HEK293 (cell line): ENCODE measurements around the gene NXPH2.

ENCODE experiments used
- CTCF ChIA-PET: fragments of 350-600 bp; formaldehyde crosslinking; extraction: SDS; loops from one replicate; lab custom pipeline; 2021; ENCODE audit warnings: antibody characterized with exemption; lab: Yijun Ruan, JAX
- POLR2A ChIA-PET: fragments of 300-600 bp; formaldehyde crosslinking; extraction: SDS; loops from one replicate; lab custom pipeline; 2020; ENCODE audit warnings: antibody characterized with exemption, inconsistent platforms; lab: Yijun Ruan, JAX
- H3K27ac ChIP-seq: fragments of 200-500 bp; sonication (Bioruptor generic); 2 replicates; pipeline ENCODE4 v1.5.1; 2014; ENCODE audit warnings: low read depth, low read length, control low read depth, inconsistent platforms; ENCODE audit errors: extremely low read depth
- H3K36me3 ChIP-seq, 2 experiments: fragments of 200-500 bp in 1 of 2; sonication (Bioruptor generic) in 1 of 2; 1 replicate in 1 of 2; 2 replicates in 1 of 2; pipeline ENCODE4 v1.5.1; 2014 to 2017; ENCODE audit warnings: inconsistent platforms in 2 of 2, low read length in 2 of 2; ENCODE audit not compliant: control insufficient read depth in 2 of 2, insufficient read depth in 1 of 2
- H3K4me1 ChIP-seq: fragments of 200-500 bp; sonication (Bioruptor generic); 2 replicates; pipeline ENCODE4 v1.5.1; 2014; ENCODE audit warnings: mild to moderate bottlenecking, low read length, inconsistent platforms; ENCODE audit not compliant: control insufficient read depth, insufficient read depth
- H3K4me3 ChIP-seq: 2 replicates; pipeline ENCODE4 v1.5.1; 2011; ENCODE audit warnings: low read depth, mild to moderate bottlenecking, control low read depth, low read length, moderate library complexity
- H3K9me3 ChIP-seq: fragments of 200-500 bp; sonication (Bioruptor generic); 2 replicates; pipeline ENCODE4 v1.5.1; 2014; ENCODE audit warnings: low read depth, low read length, inconsistent platforms; ENCODE audit not compliant: control insufficient read depth, insufficient read depth
- BCL11A ChIP-seq: fragments of 450-650 bp; formaldehyde crosslinking; IDR thresholded peaks from 2 replicates; pipeline ENCODE4 v1.5.1; 2016; ENCODE audit warnings: low read depth, missing biosample characterization, missing genetic modification characterization
- BCL6B ChIP-seq: fragments of 450-650 bp; formaldehyde crosslinking; IDR thresholded peaks from 2 replicates; pipeline ENCODE4 v1.5.1; 2017; ENCODE audit warnings: missing biosample characterization, missing genetic modification characterization
- OSR2 ChIP-seq: fragments of 450-650 bp; formaldehyde crosslinking; IDR thresholded peaks from 2 replicates; pipeline ENCODE4 v1.5.1; 2016; ENCODE audit warnings: missing biosample characterization, missing genetic modification characterization
- PATZ1 ChIP-seq: fragments of 450-650 bp; formaldehyde crosslinking; IDR thresholded peaks from 2 replicates; pipeline ENCODE4 v1.5.1; 2016; ENCODE audit warnings: missing biosample characterization, missing genetic modification characterization
- ZBTB49 ChIP-seq: fragments of 450-650 bp; formaldehyde crosslinking; IDR thresholded peaks from 2 replicates; pipeline ENCODE4 v1.5.1; 2016; ENCODE audit warnings: missing biosample characterization, missing genetic modification characterization, low read depth
- ZNF138 ChIP-seq: fragments of 450-650 bp; formaldehyde crosslinking; IDR thresholded peaks from 2 replicates; pipeline ENCODE4 v1.5.1; 2016; ENCODE audit warnings: missing biosample characterization, missing genetic modification characterization, borderline replicate concordance
- ZNF174 ChIP-seq: fragments of 450-650 bp; formaldehyde crosslinking; IDR thresholded peaks from 2 replicates; pipeline ENCODE4 v1.5.0; 2017; ENCODE audit warnings: missing biosample characterization, mild to moderate bottlenecking, missing genetic modification characterization
- ZNF214 ChIP-seq: fragments of 450-650 bp; formaldehyde crosslinking; IDR thresholded peaks from 2 replicates; pipeline ENCODE4 v1.5.1; 2017; ENCODE audit warnings: missing biosample characterization, mild to moderate bottlenecking, missing genetic modification characterization, borderline replicate concordance
- ZNF362 ChIP-seq: fragments of 450-650 bp; formaldehyde crosslinking; IDR thresholded peaks from 2 replicates; pipeline ENCODE4 v1.5.1; 2016; ENCODE audit warnings: missing biosample characterization, missing genetic modification characterization
- ZNF626 ChIP-seq: fragments of 450-650 bp; sonication (Bioruptor Pico); formaldehyde crosslinking; IDR thresholded peaks from 2 replicates; pipeline ENCODE4 v1.5.1; 2018; ENCODE audit warnings: missing biosample characterization, missing genetic modification characterization, inconsistent platforms
- ZNF629 ChIP-seq: fragments of 450-650 bp; formaldehyde crosslinking; IDR thresholded peaks from 2 replicates; pipeline ENCODE4 v1.5.1; 2017; ENCODE audit warnings: missing biosample characterization, missing genetic modification characterization
- ZNF660 ChIP-seq: fragments of 450-650 bp; IDR thresholded peaks from 2 replicates; pipeline ENCODE4 v1.5.1; 2018; ENCODE audit warnings: missing biosample characterization, mild to moderate bottlenecking, missing genetic modification characterization
- ZNF707 ChIP-seq: fragments of 450-650 bp; formaldehyde crosslinking; IDR thresholded peaks from 2 replicates; pipeline ENCODE4 v1.5.1; 2016; ENCODE audit warnings: missing biosample characterization, missing genetic modification characterization
- ZNF768 ChIP-seq: fragments of 450-650 bp; formaldehyde crosslinking; IDR thresholded peaks from 2 replicates; pipeline ENCODE4 v1.5.1; 2018; ENCODE audit warnings: missing biosample characterization, mild to moderate bottlenecking, missing genetic modification characterization
- ZNF785 ChIP-seq: fragments of 450-650 bp; formaldehyde crosslinking; IDR thresholded peaks from 2 replicates; pipeline ENCODE4 v1.5.1; 2016; ENCODE audit warnings: missing biosample characterization, missing genetic modification characterization
- ZSCAN30 ChIP-seq: fragments of 450-650 bp; IDR thresholded peaks from 2 replicates; pipeline ENCODE4 v1.5.1; 2018; ENCODE audit warnings: missing biosample characterization, mild to moderate bottlenecking, missing genetic modification characterization, moderate library complexity
- TF ChIP-seq, protein P1 (sequence below): fragments of 450-650 bp; formaldehyde crosslinking; IDR thresholded peaks from 2 replicates; pipeline ENCODE4 v1.5.1; 2017; ENCODE audit warnings: missing biosample characterization, missing genetic modification characterization
- TF ChIP-seq, protein P2 (sequence below): fragments of 450-650 bp; formaldehyde crosslinking; IDR thresholded peaks from 2 replicates; pipeline ENCODE4 v1.5.1; 2016; ENCODE audit warnings: missing biosample characterization, missing genetic modification characterization

Gene NXPH2

GRCh38 chr2:138771534-138771933, 8.7 kb downstream of the NXPH2 start:
- TF ChIP-seq ZNF138 (tag by site-specific recombination) (no peak), ZNF707 (tag by site-specific recombination) (no peak), ZNF629 (tag by site-specific recombination) (no peak), OSR2 (tag by site-specific recombination) (no peak), ZNF626 (tag by site-specific recombination) (no peak), PATZ1 (tag by site-specific recombination) (no peak), BCL6B (tag by site-specific recombination) (no peak)
- Histone ChIP-seq H3K4me3 (no peak overlapping the region), H3K4me1 (no peaks in the 10 kb centered on the region), H3K27ac (no peak overlapping the region), H3K9me3 (no peaks in the 10 kb centered on the region), H3K36me3 (no peaks in the 10 kb centered on the region)
- ChIA-PET POLR2A (no interaction called here), CTCF (no interaction called here)

DNA sequence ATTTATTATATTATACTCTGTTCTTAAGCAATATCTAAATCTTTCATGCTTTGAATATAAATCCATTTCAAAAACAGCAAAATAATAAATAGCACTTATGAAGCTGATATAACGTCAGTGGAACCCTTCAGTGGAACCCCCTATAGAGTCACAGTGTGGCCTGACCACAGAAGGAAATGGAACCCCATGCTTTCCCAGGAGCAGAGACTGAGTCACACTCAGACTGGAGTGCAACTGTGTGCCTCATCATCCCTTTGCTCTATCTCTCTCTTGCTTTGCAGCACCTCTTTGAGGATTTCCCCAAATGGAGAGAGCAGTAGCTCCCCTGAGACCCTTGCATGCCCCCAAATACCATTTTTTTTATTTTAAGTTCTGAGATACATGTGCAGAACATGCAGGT, 13.1 kb downstream of the NXPH2 start:
- H3K36me3 ChIP-seq, result no peaks in the 10 kb centered on the region
- no peak overlapping the region for H3K27ac ChIP-seq
- no peaks in the 10 kb centered on the region for H3K4me1 ChIP-seq
- no peak overlapping the region for H3K4me3 ChIP-seq
- ChIA-PET CTCF (interaction anchor here (0.5 to 0.6 kb wide), 2 partner anchors 127 to 805 kb away, joined by 3 read pairs; no protein-coding TSS in a partner anchor), POLR2A (no interaction called here)
- TF ChIP-seq ZNF214 (tag by site-specific recombination) (no peak), ZNF768 (tag by site-specific recombination) (no peak), ZBTB49 (no peak), ZNF785 (tag by site-specific recombination) (no peak), BCL11A (tag by site-specific recombination) (no peak), ZNF660 (tag by site-specific recombination) (no peak), ZNF362 (tag by site-specific recombination) (no peak), ZNF174 (tag by site-specific recombination) (no peak), ZSCAN30 (tag by site-specific recombination) (no peak)
- TF ChIP-seq, protein P1, sequence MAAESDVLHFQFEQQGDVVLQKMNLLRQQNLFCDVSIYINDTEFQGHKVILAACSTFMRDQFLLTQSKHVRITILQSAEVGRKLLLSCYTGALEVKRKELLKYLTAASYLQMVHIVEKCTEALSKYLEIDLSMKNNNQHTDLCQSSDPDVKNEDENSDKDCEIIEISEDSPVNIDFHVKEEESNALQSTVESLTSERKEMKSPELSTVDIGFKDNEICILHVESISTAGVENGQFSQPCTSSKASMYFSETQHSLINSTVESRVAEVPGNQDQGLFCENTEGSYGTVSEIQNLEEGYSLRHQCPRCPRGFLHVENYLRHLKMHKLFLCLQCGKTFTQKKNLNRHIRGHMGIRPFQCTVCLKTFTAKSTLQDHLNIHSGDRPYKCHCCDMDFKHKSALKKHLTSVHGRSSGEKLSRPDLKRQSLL (tag by site-specific recombination), result no peak
- TF ChIP-seq, protein P2, sequence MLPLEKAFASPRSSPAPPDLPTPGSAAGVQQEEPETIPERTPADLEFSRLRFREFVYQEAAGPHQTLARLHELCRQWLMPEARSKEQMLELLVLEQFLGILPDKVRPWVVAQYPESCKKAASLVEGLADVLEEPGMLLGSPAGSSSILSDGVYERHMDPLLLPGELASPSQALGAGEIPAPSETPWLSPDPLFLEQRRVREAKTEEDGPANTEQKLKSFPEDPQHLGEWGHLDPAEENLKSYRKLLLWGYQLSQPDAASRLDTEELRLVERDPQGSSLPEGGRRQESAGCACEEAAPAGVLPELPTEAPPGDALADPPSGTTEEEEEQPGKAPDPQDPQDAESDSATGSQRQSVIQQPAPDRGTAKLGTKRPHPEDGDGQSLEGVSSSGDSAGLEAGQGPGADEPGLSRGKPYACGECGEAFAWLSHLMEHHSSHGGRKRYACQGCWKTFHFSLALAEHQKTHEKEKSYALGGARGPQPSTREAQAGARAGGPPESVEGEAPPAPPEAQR (tag by site-specific recombination), result no peak
- H3K9me3 ChIP-seq, result no peaks in the 10 kb centered on the region
